CD14-positive monocyte (primary cell): Measurements from ENCODE around the gene FGD4. TPM values are rescaled to one million over a fixed set of nuclear protein-coding genes. Genes with fewer than 3 reads are reported as not detected.

Experiments
- DNase-seq, 3 donors: peaks; one replicate each; pipeline ENCODE4 v3.0.0-alpha.2; 2011 to 2022
- H2AFZ ChIP-seq: 2 replicates; pipeline ENCODE4 v1.6.0; 2012; ENCODE audit warnings: mild to moderate bottlenecking, low read depth, low read length, inconsistent platforms; ENCODE audit not compliant: insufficient read depth, poor library complexity, severe bottlenecking
- H3K27ac ChIP-seq, 2 donors: 1 replicate in 1 of 2; 2 replicates in 1 of 2; pipeline ENCODE4 v1.5.1; 2012 to 2013; ENCODE audit warnings: low read length in 2 of 2, control low read depth in 1 of 2, inconsistent platforms in 1 of 2, low read depth in 1 of 2, mild to moderate bottlenecking in 1 of 2
- H3K27me3 ChIP-seq, 2 donors: one replicate each; pipeline versions ENCODE4 v1.6.0 to v1.6.1; 2011 to 2013; ENCODE audit warnings: low read length in 2 of 2; ENCODE audit not compliant: control insufficient read depth in 2 of 2, insufficient read depth in 2 of 2
- H3K36me3 ChIP-seq, 2 donors: replicated peaks in 1 of 2; 1 replicate in 1 of 2; 2 replicates in 1 of 2; pipeline versions ENCODE4 v1.5.1 to v1.6.1; 2012 to 2013; ENCODE audit warnings: low read length in 2 of 2, control low read depth in 1 of 2, inconsistent platforms in 1 of 2, mild to moderate bottlenecking in 1 of 2; ENCODE audit not compliant: insufficient read depth in 2 of 2, control insufficient read depth in 1 of 2
- H3K4me1 ChIP-seq, 2 donors: 1 replicate in 1 of 2; 2 replicates in 1 of 2; pipeline versions ENCODE4 v1.5.1 to v1.6.1; 2012 to 2013; ENCODE audit warnings: low read length in 2 of 2, control low read depth in 1 of 2, inconsistent platforms in 1 of 2, mild to moderate bottlenecking in 1 of 2, moderate library complexity in 1 of 2; ENCODE audit not compliant: insufficient read depth in 2 of 2, control insufficient read depth in 1 of 2
- H3K4me2 ChIP-seq: replicated peaks from 2 replicates; pipeline ENCODE3; 2012; ENCODE audit warnings: low read length, moderate library complexity, mild to moderate bottlenecking; ENCODE audit not compliant: poor library complexity, severe bottlenecking; ENCODE audit errors: extremely low read depth
- H3K4me3 ChIP-seq, 3 experiments: fragments of 200-600 bp in 1 of 3; sonication (generic) in 1 of 3; replicated peaks in 1 of 3; 1 replicate in 2 of 3; 2 replicates in 1 of 3; pipeline ENCODE4 v1.5.1; 2011 to 2013; ENCODE audit warnings: low read length in 3 of 3, mild to moderate bottlenecking in 3 of 3, control low read depth in 2 of 3, low read depth in 2 of 3, inconsistent platforms in 1 of 3, moderate library complexity in 1 of 3
- H3K79me2 ChIP-seq: 2 replicates; pipeline ENCODE4 v1.6.0; 2012; ENCODE audit warnings: mild to moderate bottlenecking, control low read depth, inconsistent platforms, low read length, moderate library complexity; ENCODE audit not compliant: insufficient read depth
- H3K9ac ChIP-seq: 2 replicates; pipeline ENCODE4 v1.6.0; 2017; ENCODE audit warnings: low read length, mild to moderate bottlenecking; ENCODE audit not compliant: insufficient read depth, poor library complexity, severe bottlenecking
- H3K9me3 ChIP-seq, 2 donors: replicated peaks in 1 of 2; 1 replicate in 1 of 2; 2 replicates in 1 of 2; pipeline versions ENCODE4 v1.5.1 to v1.6.1; 2012 to 2013; ENCODE audit warnings: low read length in 2 of 2, control low read depth in 1 of 2; ENCODE audit not compliant: control insufficient read depth in 1 of 2, insufficient read depth in 1 of 2
- H4K20me1 ChIP-seq: 2 replicates; pipeline ENCODE4 v1.6.0; 2012; ENCODE audit warnings: mild to moderate bottlenecking, low read length, control low read depth, moderate library complexity; ENCODE audit not compliant: insufficient read depth
- H3K27ac Mint-ChIP-seq, 7 donors: one replicate each; pipeline ENCODE4 v1.8.0; 2020; ENCODE audit warnings: mild to moderate bottlenecking in 7 of 7, mixed read lengths in 7 of 7, moderate library complexity in 6 of 7, inconsistent platforms in 2 of 7
- H3K27me3 Mint-ChIP-seq, 3 donors: one replicate each; pipeline ENCODE4 v1.8.0; 2021 to 2022; ENCODE audit warnings: low read depth in 3 of 3, mild to moderate bottlenecking in 3 of 3, mixed read lengths in 3 of 3, moderate library complexity in 3 of 3, inconsistent platforms in 1 of 3
- H3K36me3 Mint-ChIP-seq, 2 donors: one replicate each; pipeline ENCODE4 v1.8.0; 2020; ENCODE audit warnings: mixed read lengths in 2 of 2, inconsistent platforms in 1 of 2, mild to moderate bottlenecking in 1 of 2
- H3K4me1 Mint-ChIP-seq: one replicate; pipeline ENCODE4 v1.8.0; 2020; ENCODE audit warnings: mild to moderate bottlenecking, mixed read lengths
- H3K4me3 Mint-ChIP-seq, 2 donors: one replicate each; pipeline ENCODE4 v1.8.0; 2020; ENCODE audit warnings: mild to moderate bottlenecking in 2 of 2, mixed read lengths in 2 of 2, moderate library complexity in 1 of 2
- H3K9me3 Mint-ChIP-seq, 7 donors: one replicate each; pipeline ENCODE4 v1.8.0; 2020 to 2022; ENCODE audit warnings: mixed read lengths in 7 of 7, mild to moderate bottlenecking in 6 of 7, moderate library complexity in 6 of 7, inconsistent platforms in 2 of 7
- CTCF ChIP-seq: fragments of 200-600 bp; IDR thresholded peaks from one replicate; pipeline ENCODE4 v1.8.0; 2022; ENCODE audit warnings: antibody characterized with exemption, mild to moderate bottlenecking
- WGBS: methylation state at CpG from one replicate; pipeline ENCODE4 v1.1.5; 2013; ENCODE audit warnings: missing lambda C conversion rate; ENCODE audit not compliant: insufficient coverage; 5-methylcytosine and 5-hydroxymethylcytosine counted together
- intact Hi-C, 2 donors: fragments of 100-400 bp; cut with micrococcal nuclease; formaldehyde crosslinking; loops; one replicate each; pipeline versions ENCODE4 v1.15.0 to v1.15.1; 2023
- polyA plus RNA-seq, 3 donors: library from polyadenylated mRNA; depleted of rRNA in 1 of 3; unstranded in 2 of 3; stranded (reverse) in 1 of 3; fragments of 300-500 nt in 2 of 3; fragments of >200 nt in 1 of 3; fragmentation: Illumina TruSeq in 2 of 3; gene quantifications; 1 replicate in 2 of 3; 2 replicates in 1 of 3; pipeline ENCODE4 v1.2.3, GENCODE V29; 2012 to 2021

FGD4 gene
- polyA plus RNA-seq, 3 donors = 5.3 to 34.4 (median 6.0) TPM

- Histone ChIP-seq H3K27ac (no peak overlapping the region), H4K20me1 (no peaks in the 10 kb centered on the region), H3K4me2 (no peak overlapping the region), H3K4me3 (no peak overlapping the region), H3K9me3 (no peaks in the 10 kb centered on the region), H3K4me1 (peaks cover 5% of the 10 kb centered on the region in 2 donors), H3K27me3 (no peaks in the 10 kb centered on the region), H3K36me3 (no peaks in the 10 kb centered on the region), H2AFZ (no peak overlapping the region), H3K9ac (no peak overlapping the region), H3K79me2 (no peaks in the 10 kb centered on the region)
- no peak for TF ChIP-seq CTCF
- no peaks in the 10 kb centered on the region for H3K36me3 Mint-ChIP-seq
- no peak for DNase-seq
- WGBS = 100% methylated on average over 2 of the region's 10 CpGs
- peaks cover 0 to under 1% (median 0%) of the 10 kb centered on the region in 7 donors for H3K9me3 Mint-ChIP-seq
- peaks cover 10% of the 10 kb centered on the region for H3K4me1 Mint-ChIP-seq
- H3K27me3 Mint-ChIP-seq = no peaks in the 10 kb centered on the region
- peak overlapping the region in 1 of 2 donors; percentile 44 for H3K4me3 Mint-ChIP-seq
- intact Hi-C loops = loop anchor here in 1 of 2 donors (10.0 kb wide), 2 partner anchors 106 to 1646 kb away; partner anchors contain the start of gene ALG10
- peak overlapping the region in 2 of 7 donors; percentile 0 to 27 for H3K27ac Mint-ChIP-seq
These were observed 20.1 kb upstream of the FGD4 start for GRCh38 chr12:32379213-32379612.

- Mint-ChIP-seq H3K27me3 (peaks cover 0 to 2% (median 1%) of the 10 kb centered on the region in 3 donors), H3K36me3 (no peaks in the 10 kb centered on the region), H3K9me3 (peaks cover 0 to 5% (median 3%) of the 10 kb centered on the region in 7 donors), H3K4me3 (peak overlapping the region in 1 of 2 donors; percentile 44), H3K27ac (peak overlapping the region in 2 of 7 donors; percentile 0 to 27), H3K4me1 (peaks cover 12% of the 10 kb centered on the region)
- no peak for TF ChIP-seq CTCF
- no CpG with 5 or more reads among the region's 8 CpGs for WGBS
- no peaks in the 10 kb centered on the region for H3K79me2 ChIP-seq
- no peak overlapping the region for H3K9ac ChIP-seq
- H3K9me3 ChIP-seq = peaks cover 0 to 2% of the 10 kb centered on the region in 2 donors
- H2AFZ ChIP-seq = no peak overlapping the region
- H3K4me1 ChIP-seq = peaks cover under 1 to 4% of the 10 kb centered on the region in 2 donors
- no peak for DNase-seq
- H3K4me2 ChIP-seq = no peak overlapping the region
- H3K4me3 ChIP-seq = no peak overlapping the region
- no peaks in the 10 kb centered on the region for H3K27me3 ChIP-seq
- intact Hi-C loops = loop anchor here in 1 of 2 donors (10.0 kb wide), 2 partner anchors 105 to 1645 kb away; partner anchors contain the start of gene ALG10
- H4K20me1 ChIP-seq = no peaks in the 10 kb centered on the region
- no peaks in the 10 kb centered on the region for H3K36me3 ChIP-seq
- H3K27ac ChIP-seq = no peak overlapping the region
These were observed 19.7 kb upstream of the FGD4 start for GRCh38 chr12:32379667-32380066.
